Upper lobe of left lung (tissue), 6 donors: ENCODE measurements around the gene TAGLN3. TPM values are rescaled to one million over a fixed set of nuclear protein-coding genes. Genes with fewer than 3 reads are reported as not detected.

Source experiments
- ATAC-seq, 2 donors: fragments of 200-7000 bp; cut with Tn5 transposase; one replicate each; pipeline ENCODE4 v1.9.1; 2022; ENCODE audit warnings: mild to moderate bottlenecking in 2 of 2, moderate library complexity in 2 of 2; ENCODE audit not compliant: low FRiP score in 2 of 2
- DNase-seq, 2 donors: peaks; one replicate each; pipeline ENCODE4 v3.0.0-alpha.2; 2019 to 2020
- H3K27ac ChIP-seq, 4 donors: fragments of 200-600 bp; sonication (generic); one replicate each; pipeline ENCODE4 v1.5.1; 2016 to 2019
- H3K27me3 ChIP-seq, 4 donors: fragments of 200-600 bp; sonication (generic); one replicate each; pipeline ENCODE4 v1.5.1; 2017 to 2019
- H3K36me3 ChIP-seq, 4 donors: fragments of 200-600 bp; sonication (generic); one replicate each; pipeline ENCODE4 v1.5.1; 2016 to 2019
- H3K4me1 ChIP-seq, 4 donors: fragments of 200-600 bp; sonication (generic); one replicate each; pipeline ENCODE4 v1.5.1; 2018 to 2019
- H3K4me3 ChIP-seq, 4 donors: fragments of 200-600 bp; sonication (generic); one replicate each; pipeline ENCODE4 v1.5.1; 2017 to 2019; ENCODE audit warnings: mild to moderate bottlenecking in 2 of 4, moderate library complexity in 1 of 4
- H3K9me3 ChIP-seq, 4 donors: fragments of 200-600 bp; sonication (generic); one replicate each; pipeline ENCODE4 v1.5.1; 2018 to 2019
- EP300 ChIP-seq, 4 donors: sonication (generic); formaldehyde crosslinking; IDR thresholded peaks; one replicate each; pipeline ENCODE4 v1.5.1; 2017; ENCODE audit warnings: antibody characterized with exemption in 4 of 4, control low read depth in 2 of 4
- POLR2A ChIP-seq, 4 donors: fragments of 450-650 bp; IDR thresholded peaks; one replicate each; pipeline ENCODE4 v1.5.1; 2016 to 2017; ENCODE audit warnings: antibody characterized with exemption in 4 of 4, mild to moderate bottlenecking in 2 of 4
- POLR2AphosphoS5 ChIP-seq, 2 donors: sonication (generic); formaldehyde crosslinking; IDR thresholded peaks; one replicate each; pipeline ENCODE4 v1.5.1; 2017; ENCODE audit warnings: antibody characterized with exemption in 2 of 2
- WGBS, 2 donors: methylation state at CpG; one replicate each; pipeline ENCODE4 v1.1.5; 2017 to 2018; 5-methylcytosine and 5-hydroxymethylcytosine counted together
- total RNA-seq, 6 donors: library from RNA; depleted of rRNA in 4 of 6; stranded (reverse); fragments of >200 nt in 4 of 6; gene quantifications; one replicate each; pipeline versions ENCODE4 v1.1.0 to v1.2.1, GENCODE V29; 2016 to 2021
- TF ChIP-seq, protein P1 (sequence below), 6 experiments: fragments of 450-650 bp in 4 of 6; fragments of 200-600 bp in 2 of 6; sonication (generic) in 2 of 6; IDR thresholded peaks; one replicate each; pipeline ENCODE4 v1.5.1; 2016 to 2019; ENCODE audit warnings: antibody characterized with exemption in 6 of 6
- donor health status: DM: no; HTN: no; CAD: no; lungs with moderate emphysema.
- donor health status: DM: no; HTN: yes; CAD: no; lungs with severe emphysema.

Gene TAGLN3
- total RNA-seq, 6 donors from 2014 or later: 1.5 TPM; not detected in 5

GRCh38 chr3:112061152-112061551 lies 62.4 kb downstream of the TAGLN3 start:
- WGBS, 2 donors: 47 to 57% methylated on average over 3 of the region's 3 CpGs
- TF ChIP-seq POLR2A (IDR thresholded peaks at IDR 0.05) (no peak), EP300 (IDR thresholded peaks at IDR 0.05) (no peak), POLR2AphosphoS5 (IDR thresholded peaks at IDR 0.05) (no peak)
- TF ChIP-seq, protein P1, sequence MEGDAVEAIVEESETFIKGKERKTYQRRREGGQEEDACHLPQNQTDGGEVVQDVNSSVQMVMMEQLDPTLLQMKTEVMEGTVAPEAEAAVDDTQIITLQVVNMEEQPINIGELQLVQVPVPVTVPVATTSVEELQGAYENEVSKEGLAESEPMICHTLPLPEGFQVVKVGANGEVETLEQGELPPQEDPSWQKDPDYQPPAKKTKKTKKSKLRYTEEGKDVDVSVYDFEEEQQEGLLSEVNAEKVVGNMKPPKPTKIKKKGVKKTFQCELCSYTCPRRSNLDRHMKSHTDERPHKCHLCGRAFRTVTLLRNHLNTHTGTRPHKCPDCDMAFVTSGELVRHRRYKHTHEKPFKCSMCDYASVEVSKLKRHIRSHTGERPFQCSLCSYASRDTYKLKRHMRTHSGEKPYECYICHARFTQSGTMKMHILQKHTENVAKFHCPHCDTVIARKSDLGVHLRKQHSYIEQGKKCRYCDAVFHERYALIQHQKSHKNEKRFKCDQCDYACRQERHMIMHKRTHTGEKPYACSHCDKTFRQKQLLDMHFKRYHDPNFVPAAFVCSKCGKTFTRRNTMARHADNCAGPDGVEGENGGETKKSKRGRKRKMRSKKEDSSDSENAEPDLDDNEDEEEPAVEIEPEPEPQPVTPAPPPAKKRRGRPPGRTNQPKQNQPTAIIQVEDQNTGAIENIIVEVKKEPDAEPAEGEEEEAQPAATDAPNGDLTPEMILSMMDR (IDR thresholded peaks at IDR 0.05): no peak
- Histone ChIP-seq H3K4me1 (no peaks in the 10 kb centered on the region), H3K4me3 (no peak overlapping the region), H3K9me3 (no peaks in the 10 kb centered on the region), H3K36me3 (no peaks in the 10 kb centered on the region), H3K27ac (no peak overlapping the region), H3K27me3 (no peaks in the 10 kb centered on the region)
- DNase-seq (no peak), ATAC-seq (no peak)

Other genes starting within 250 kb of the TAGLN3 start
- 10 to 100 TPM; 22.4 to 67.1 (median 42.7) TPM for gene PHLDB2, start 139.7 kb upstream of the TAGLN3 start, total RNA-seq
- gene ABHD10, start 19.9 kb upstream of the TAGLN3 start, total RNA-seq: 10 to 100 TPM in 4 of 6 donors, 1 to 10 TPM in 2; 3.2 to 26.4 (median 18.1) TPM
- under 1 TPM in 3 of 6 donors, not detected in 3; 0.15 to 0.39 (median 0.29) TPM for gene TMPRSS7, start 35.8 kb downstream of the TAGLN3 start, total RNA-seq
- 10 to 100 TPM; 17.1 to 74.6 (median 28.4) TPM for gene C3orf52, start 87.5 kb downstream of the TAGLN3 start, total RNA-seq
- gene GCSAM, start 134.3 kb downstream of the TAGLN3 start, total RNA-seq: under 1 TPM in 4 of 6 donors, not detected in 2; 0.31 to 0.81 (median 0.52) TPM